DOHH2 (cell line): ENCODE data around the gene CYTIP.
A peak's percentile ranks its signal among the peaks of the same experiment; 100 is the strongest.

Experiments used
- H3F3A ChIP-seq: fragments of 200-600 bp; sonication (generic), shearing (Covaris generic); 2 replicates; pipeline ENCODE4 v1.6.0; 2016; ENCODE audit warnings: antibody characterized with exemption, mild to moderate bottlenecking; ENCODE audit not compliant: control insufficient read depth, insufficient read depth
- H3K27ac ChIP-seq: fragments of 200-600 bp; sonication (generic); 2 replicates; pipeline ENCODE4 v1.5.1; 2014; ENCODE audit warnings: low read depth, mild to moderate bottlenecking, low read length, moderate library complexity
- H3K27me3 ChIP-seq: fragments of 200-600 bp; sonication (generic); 2 replicates; pipeline ENCODE4 v1.6.1; 2014; ENCODE audit warnings: mild to moderate bottlenecking, low read length, mixed read lengths; ENCODE audit not compliant: control insufficient read depth
- H3K36me3 ChIP-seq: fragments of 200-600 bp; sonication (generic); 2 replicates; pipeline ENCODE4 v1.6.1; 2014; ENCODE audit warnings: mild to moderate bottlenecking, low read length, moderate library complexity, mixed read lengths; ENCODE audit not compliant: control insufficient read depth
- H3K4me1 ChIP-seq: fragments of 200-600 bp; sonication (generic); 2 replicates; pipeline ENCODE4 v1.6.1; 2014; ENCODE audit warnings: mild to moderate bottlenecking, low read length, mixed read lengths; ENCODE audit not compliant: control insufficient read depth
- H3K4me2 ChIP-seq: fragments of 200-600 bp; sonication (generic); 2 replicates; pipeline ENCODE4 v1.6.0; 2014; ENCODE audit warnings: mild to moderate bottlenecking, low read length, moderate library complexity
- H3K4me3 ChIP-seq: fragments of 200-600 bp; sonication (generic); 2 replicates; pipeline ENCODE4 v1.5.1; 2014; ENCODE audit warnings: mild to moderate bottlenecking, low read length, mixed read lengths
- H3K79me2 ChIP-seq: fragments of 200-600 bp; sonication (generic); 2 replicates; pipeline ENCODE4 v1.6.1; 2014; ENCODE audit warnings: mild to moderate bottlenecking, low read length, mixed read lengths; ENCODE audit not compliant: control insufficient read depth
- H3K9me2 ChIP-seq: fragments of 200-600 bp; sonication (generic); replicated peaks from 2 replicates; pipeline ENCODE4 v1.6.1; 2014; ENCODE audit warnings: mild to moderate bottlenecking, low read length, mixed read lengths; ENCODE audit not compliant: control insufficient read depth
- H3K9me3 ChIP-seq: fragments of 200-600 bp; sonication (generic); 2 replicates; pipeline ENCODE4 v1.6.1; 2014; ENCODE audit warnings: antibody characterized with exemption, low read length, mixed read lengths; ENCODE audit not compliant: control insufficient read depth, insufficient read depth
- H4K20me1 ChIP-seq: fragments of 200-600 bp; sonication (generic); 2 replicates; pipeline ENCODE4 v1.6.0; 2014; ENCODE audit warnings: low read depth, mild to moderate bottlenecking, antibody characterized with exemption, low read length, moderate library complexity; ENCODE audit not compliant: control insufficient read depth, insufficient read depth
- CTCF ChIP-seq: fragments of 200-600 bp; sonication (generic); IDR thresholded peaks from one replicate; pipeline ENCODE4 v1.5.1; 2014; ENCODE audit warnings: antibody characterized with exemption, mild to moderate bottlenecking, low read depth, low read length; ENCODE audit not compliant: poor library complexity, severe bottlenecking
- EZH2phosphoT487 ChIP-seq: fragments of 200-600 bp; sonication (generic); IDR thresholded peaks from 2 replicates; pipeline ENCODE4 v1.6.1; 2017; ENCODE audit warnings: borderline replicate concordance, mild to moderate bottlenecking, antibody characterized with exemption, low read length, moderate library complexity, mixed read lengths

Gene CYTIP

GRCh38 chr2:157468931-157469708 lies 25.2 kb upstream of the CYTIP start:
- peak overlapping the region; percentile 72 for H3K4me3 ChIP-seq
- peak overlapping the region; percentile 97 for H3K27ac ChIP-seq

GRCh38 chr2:157466764-157467163 lies 22.9 kb upstream of the CYTIP start:
- H3K4me3 ChIP-seq = no peak overlapping the region
- peaks cover 62% of the 10 kb centered on the region for H3K4me1 ChIP-seq
- H3K9me3 ChIP-seq = no peaks in the 10 kb centered on the region
- no peaks in the 10 kb centered on the region for H3K9me2 ChIP-seq
- peaks cover 5% of the 10 kb centered on the region for H3K36me3 ChIP-seq
- no peak overlapping the region for H3K27ac ChIP-seq
- TF ChIP-seq EZH2phosphoT487 (no peak), CTCF (no peak)
- no peaks in the 10 kb centered on the region for H3K79me2 ChIP-seq
- no peak overlapping the region for H3K4me2 ChIP-seq
- H4K20me1 ChIP-seq = no peaks in the 10 kb centered on the region
- H3K27me3 ChIP-seq = no peaks in the 10 kb centered on the region
- H3F3A ChIP-seq = peaks cover 17% of the 10 kb centered on the region

More at GRCh38 chr2:157468931-157469708, 25.2 kb upstream of the CYTIP start:
- H3K9me2 ChIP-seq = no peaks in the 10 kb centered on the region
- H3F3A ChIP-seq = peaks cover 17% of the 10 kb centered on the region
- peaks cover 5% of the 10 kb centered on the region for H3K36me3 ChIP-seq
- H3K27me3 ChIP-seq = no peaks in the 10 kb centered on the region
- peaks cover 68% of the 10 kb centered on the region for H3K4me1 ChIP-seq
- H3K79me2 ChIP-seq = no peaks in the 10 kb centered on the region
- H3K9me3 ChIP-seq = no peaks in the 10 kb centered on the region
- no peaks in the 10 kb centered on the region for H4K20me1 ChIP-seq
- peak overlapping the region; percentile 91 for H3K4me2 ChIP-seq
- TF ChIP-seq EZH2phosphoT487 (no peak), CTCF (no peak)

- Histone ChIP-seq H3K4me1 (peaks cover 52% of the 10 kb centered on the region), H3K4me3 (no peak overlapping the region), H3K27ac (no peak overlapping the region), H3K79me2 (no peaks in the 10 kb centered on the region), H3K36me3 (peaks cover 5% of the 10 kb centered on the region), H4K20me1 (no peaks in the 10 kb centered on the region), H3K4me2 (no peak overlapping the region), H3F3A (peaks cover 17% of the 10 kb centered on the region), H3K9me3 (no peaks in the 10 kb centered on the region), H3K27me3 (no peaks in the 10 kb centered on the region), H3K9me2 (no peaks in the 10 kb centered on the region)
- TF ChIP-seq CTCF = no peak
- TF ChIP-seq EZH2phosphoT487 = no peak
These were observed 21.7 kb upstream of the CYTIP start for GRCh38 chr2:157465554-157465953.
